Embryonic facial prominence (tissue), 1 donor: ENCODE results near the gene PTPRM.

ENCODE experiments used
- DNase-seq: peaks from one replicate; pipeline ENCODE4 v3.0.0-alpha.2; 2016; ENCODE audit errors: extremely low spot score

PTPRM gene

DNA sequence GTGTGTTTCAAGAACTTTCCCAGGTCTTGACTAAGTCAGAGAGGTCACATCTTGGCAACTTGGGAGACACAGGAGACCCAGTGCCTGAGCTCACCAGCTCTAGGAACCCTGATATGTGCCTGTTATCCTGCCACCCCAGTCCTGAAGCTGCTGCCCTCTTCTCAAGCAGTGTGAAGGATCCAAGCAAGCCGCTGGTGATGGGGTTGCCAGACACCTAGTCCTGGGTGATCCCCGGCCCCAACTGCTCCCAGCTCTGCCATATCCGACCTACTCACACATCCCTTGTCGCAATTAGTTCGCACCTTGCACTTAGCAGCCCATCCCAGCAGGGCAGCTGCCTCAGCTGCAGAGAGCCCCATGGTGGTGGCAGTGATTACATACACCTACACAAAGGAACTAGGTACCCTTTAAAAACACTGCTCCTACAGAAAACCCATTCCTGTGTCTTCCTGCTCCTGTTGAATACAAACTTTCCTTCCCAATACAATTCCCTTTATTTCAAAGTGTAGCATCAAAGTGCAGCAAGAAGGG, 794.9 kb downstream of the PTPRM start:
- DNase-seq: no peak

DNA sequence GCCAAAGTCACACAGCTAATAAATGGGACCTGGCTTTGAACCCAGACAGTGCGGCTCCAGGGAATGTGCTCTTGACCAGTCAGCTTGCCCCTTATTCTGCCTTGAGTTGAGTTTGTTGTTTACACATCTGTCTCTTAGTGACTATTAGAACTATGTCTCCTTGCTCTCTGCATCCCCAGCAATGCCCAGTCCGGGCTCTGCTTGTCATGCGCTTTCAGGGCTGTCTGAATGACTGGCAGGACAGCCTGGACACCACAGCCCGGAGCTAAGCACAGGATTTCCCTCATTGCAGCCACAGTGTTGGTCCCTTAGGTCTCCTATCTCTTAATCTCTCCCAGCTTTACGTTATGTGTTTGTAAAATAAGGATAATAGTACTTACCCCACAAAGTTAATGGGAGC, 795.7 kb downstream of the PTPRM start:
- DNase-seq: no peak

DNA sequence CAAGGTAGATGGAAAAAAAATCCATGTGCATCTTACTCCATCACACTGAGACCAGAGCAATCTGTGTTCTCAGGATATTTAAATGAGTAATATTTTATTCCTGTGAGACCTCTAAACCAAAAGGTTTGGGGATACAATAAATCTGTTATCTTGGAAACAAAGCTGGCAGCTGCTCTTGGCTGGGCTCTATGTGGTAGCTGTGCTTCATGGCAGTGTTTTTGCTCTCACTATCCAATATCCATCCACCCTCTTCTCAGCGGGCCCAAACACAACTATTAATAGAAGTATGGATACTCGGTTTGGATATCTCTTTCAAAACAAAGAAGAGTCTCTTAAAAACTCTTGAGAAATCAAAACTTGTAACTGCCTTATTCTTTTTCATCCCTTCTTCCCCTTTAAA, 797.3 kb downstream of the PTPRM start:
- DNase-seq: no peak

DNA sequence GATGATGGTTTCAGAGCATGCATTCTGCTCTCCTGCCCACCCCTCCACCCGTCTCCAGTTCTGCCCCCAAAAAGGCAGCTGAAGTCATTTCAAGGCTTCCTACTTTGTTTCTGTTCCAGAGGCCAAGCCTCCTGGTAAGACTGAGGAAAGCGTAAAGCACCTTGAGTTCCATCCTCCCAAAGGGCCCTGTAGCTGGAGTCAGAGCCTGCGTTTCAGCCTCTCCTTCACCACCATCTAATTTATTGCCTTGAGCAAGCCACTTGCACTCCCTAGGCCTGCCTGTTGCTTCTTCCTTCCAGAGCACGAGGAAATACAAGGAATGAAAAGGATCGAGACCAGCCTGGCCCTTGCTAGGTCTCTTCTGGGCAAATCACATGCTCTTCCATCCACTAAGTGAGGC, 797.9 kb downstream of the PTPRM start:
- no peak for DNase-seq

DNA sequence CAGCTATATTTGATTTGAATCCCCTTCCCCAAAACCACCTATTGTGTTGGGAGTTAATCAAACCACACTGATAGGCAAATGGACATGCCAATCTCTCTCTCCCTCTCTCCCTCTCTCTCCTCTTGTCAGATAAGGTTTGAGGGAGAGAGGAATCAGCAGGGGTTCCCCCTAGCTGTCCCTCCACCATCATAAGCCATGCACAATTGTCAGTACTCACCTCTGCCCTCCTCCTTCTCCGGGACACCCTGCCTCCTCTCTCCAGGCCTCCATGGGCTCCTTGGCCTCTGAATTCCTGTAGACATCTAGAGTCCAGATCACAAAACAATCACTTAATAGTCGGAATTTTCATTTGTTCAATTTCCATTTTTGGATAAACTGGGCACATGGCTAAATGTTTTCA, 798.4 kb downstream of the PTPRM start:
- no peak for DNase-seq

DNA sequence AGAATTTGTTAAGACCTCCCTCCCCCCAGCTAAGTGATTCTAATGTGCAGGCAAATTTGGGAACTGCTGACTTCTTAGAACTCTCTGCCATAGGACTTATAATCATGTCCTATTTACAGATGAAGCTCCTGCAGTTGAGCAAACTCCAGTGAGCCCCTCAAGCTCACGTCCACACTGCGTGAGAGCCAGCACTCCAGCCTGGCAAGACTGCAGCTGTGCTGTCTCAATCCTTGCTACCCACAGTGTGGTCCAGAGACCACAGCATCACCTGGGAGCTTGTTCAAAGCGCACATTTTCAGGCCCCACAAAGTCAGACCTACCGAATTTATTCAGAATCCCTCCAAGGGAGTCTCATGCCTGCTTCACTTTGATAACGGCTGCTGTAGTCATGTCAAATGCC, 799.0 kb downstream of the PTPRM start:
- DNase-seq: no peak

DNA sequence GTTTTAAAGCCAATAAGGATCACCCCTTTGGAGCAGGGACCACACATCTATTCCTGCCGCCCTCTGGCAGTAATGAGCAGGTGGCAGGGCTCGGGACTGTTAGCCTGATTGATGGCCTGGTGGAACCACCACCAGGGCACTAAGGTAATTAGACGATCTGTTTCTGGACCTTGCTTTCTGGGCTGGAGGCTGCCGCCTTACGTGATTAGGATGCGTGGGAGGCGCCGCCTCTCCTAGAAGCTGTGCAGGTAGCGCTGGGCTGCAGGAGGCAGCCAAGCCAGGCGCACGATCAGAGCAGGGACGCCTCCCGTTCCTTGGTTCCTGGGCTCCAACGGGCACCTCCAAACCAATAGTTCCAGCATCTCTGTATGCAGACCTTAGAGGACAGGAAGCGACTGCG, 799.5 kb downstream of the PTPRM start:
- DNase-seq: no peak

DNA sequence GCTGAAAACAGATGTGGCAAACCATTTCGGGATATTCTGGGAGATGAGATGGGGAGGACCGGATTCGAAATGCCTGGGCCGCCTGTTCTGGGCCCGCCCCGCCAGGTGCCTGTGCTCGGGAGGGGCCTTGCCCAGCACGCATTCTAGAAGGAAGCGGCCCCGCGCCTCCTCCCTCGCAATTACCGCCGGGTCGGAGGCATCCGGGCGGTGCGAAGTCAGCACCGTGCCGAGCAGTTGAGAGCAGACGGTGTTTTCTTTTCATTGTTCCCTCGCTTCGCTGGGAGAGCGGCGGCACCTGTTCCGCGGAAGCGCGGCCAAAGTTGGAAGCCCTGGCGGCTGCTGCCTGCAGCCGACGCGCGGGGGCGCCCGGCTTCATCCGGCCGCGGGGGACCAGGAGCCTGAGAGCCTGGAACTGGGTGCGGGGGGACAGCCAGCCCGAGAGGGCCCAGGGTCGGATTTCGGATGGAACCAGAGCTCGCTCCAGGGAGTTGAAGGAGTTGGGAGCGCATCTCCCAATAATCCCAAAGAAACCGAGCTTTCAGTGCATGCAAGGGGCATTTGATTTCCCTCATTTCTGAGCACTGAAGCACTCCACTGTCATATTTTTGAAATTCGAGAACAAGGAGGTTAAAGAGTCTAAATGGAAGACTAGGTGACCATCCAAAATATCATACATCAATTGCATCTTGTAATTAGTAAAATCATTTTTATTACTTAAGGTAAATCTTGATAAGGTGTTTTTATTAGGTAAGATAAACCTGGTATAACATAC, 800.3 kb downstream of the PTPRM start:
- DNase-seq: no peak

DNA sequence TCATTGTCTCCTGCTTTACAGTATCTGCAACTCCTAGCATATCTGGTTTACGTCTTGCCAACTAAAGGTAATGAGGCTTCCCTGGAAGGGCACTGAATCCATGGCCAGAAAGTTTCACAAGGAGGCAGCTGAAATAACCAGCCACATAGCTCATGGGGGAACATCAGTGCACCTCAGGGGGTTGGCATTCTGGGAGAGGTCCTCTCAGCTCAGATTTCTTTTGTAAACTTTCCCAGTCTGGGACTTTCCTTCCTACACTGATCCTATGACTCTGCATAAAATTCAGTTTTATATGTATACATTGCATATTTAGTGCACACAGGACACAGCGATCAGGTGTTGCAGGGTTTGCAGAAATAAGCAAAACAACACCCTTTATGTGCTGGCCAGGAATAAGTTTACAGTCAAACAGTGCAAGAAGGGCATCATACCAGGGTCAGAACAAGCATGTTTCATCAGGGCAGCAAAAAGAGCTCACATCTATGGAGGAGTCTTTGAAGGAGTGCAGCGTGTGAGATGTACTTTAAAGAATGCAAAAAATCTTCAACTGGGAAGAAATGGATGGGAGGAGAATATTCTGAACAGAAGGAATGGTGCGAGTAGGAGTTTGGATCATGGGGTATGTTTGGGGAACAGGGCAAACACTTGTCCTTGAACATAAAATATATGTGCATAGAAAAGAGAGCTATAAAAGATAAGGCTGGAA, 801.5 kb downstream of the PTPRM start:
- DNase-seq: no peak

DNA sequence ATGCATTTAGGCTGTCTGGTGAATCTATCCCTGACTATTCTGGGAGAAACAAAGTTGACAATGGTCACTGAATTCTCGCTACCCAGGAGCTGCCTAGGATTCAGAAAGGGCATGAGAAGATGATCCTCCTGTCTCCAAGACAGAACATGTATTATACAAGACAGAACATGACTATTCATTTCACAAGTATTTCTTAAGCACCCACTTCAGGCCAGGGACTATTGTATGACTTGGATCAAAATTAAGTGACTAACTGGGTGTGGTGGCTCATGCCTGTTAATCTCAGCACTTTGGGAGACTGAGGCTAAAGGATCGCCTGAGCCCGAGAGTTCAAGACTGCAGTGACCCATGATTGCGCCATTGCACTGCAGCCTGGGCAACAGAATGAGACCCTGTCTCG, 806.4 kb downstream of the PTPRM start:
- no peak for DNase-seq

DNA sequence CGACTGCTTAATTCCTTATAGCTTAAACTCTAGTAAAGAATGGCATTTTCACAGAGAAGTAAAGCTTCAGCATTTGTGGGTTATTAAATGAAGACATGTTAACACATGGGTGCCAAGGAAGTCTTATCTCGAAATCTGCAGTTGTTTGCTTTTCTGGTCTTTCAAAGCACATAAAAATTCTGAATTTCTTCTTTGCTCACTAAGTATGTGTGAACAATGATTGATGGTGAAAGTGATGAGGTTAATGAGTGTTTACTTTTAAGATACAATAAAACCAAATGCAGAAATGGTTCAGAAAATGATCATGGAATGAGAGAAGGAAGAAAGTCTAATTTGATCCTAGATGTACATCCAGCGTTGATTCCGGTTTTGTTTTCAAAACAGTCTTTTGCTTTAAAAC, 807.6 kb downstream of the PTPRM start:
- DNase-seq: no peak

DNA sequence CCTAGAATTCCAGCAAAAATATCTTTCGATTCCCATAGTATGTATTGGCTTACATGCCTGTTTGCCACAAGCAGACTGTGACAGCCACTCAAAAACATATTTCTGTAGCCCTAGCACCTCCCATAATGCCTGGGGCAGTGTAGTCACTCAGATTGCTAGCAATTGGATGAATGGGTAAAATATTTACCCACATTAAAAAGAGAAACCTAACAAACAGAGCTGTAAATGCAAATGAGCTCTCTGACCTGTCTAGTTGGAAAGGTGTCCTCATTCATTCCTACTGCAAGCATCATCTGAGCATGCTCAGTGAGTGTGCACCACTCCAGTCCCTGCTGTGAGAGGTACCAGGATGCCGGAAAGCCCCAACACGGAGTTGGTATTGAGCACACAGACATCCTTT, 808.1 kb downstream of the PTPRM start:
- DNase-seq: no peak

DNA sequence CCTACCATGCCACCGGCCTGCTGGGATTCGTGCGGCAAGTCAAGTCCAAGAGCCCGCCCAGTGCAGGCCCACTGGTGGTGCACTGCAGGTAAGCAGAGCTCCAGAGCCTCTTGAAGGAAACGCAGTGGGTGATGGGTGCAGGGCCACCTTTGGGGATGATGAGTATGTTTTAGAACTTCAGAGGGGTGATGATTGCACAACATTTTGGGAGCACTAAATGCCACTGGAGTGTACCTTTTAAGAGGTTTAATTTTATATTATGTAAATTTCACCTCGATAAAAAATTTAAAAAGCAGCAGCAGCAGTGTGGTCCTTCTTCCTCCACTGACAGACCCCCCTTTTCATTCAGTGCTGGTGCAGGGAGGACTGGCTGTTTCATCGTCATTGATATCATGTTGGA, 809.0 kb downstream of the PTPRM start:
- DNase-seq: no peak

DNA sequence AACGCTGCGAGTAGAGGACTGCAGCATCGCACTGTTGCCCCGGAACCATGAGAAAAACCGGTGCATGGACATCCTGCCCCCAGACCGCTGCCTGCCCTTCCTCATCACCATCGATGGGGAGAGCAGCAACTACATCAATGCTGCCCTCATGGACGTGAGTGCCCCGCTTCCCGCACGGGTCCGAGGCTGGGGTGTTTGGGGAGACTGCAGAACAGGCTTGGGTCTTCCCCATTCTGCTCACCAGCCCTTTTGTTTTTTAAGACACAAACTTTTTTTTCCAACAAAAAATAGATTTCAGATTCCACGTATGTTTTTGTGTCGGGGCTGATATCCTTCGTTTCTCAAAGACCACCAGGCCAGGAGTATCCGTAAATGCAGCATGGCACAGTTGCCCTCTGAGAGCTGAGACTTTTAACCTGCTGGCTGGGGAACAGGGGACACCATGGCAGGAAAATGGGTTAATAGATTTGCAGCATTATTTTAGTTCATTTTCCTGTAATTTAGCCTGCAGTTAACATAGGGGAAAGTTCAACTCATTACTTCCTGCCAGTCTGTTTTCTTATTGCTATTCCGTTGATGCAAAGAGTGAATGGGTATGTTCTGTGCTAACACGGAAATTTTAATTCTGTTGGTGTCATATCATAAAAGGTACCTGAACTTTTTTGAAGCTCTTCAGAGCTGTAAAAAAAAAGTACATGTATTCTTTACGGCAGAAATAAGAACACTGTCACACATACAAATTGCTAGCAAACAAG, 812.2 kb downstream of the PTPRM start:
- DNase-seq: no peak

DNA sequence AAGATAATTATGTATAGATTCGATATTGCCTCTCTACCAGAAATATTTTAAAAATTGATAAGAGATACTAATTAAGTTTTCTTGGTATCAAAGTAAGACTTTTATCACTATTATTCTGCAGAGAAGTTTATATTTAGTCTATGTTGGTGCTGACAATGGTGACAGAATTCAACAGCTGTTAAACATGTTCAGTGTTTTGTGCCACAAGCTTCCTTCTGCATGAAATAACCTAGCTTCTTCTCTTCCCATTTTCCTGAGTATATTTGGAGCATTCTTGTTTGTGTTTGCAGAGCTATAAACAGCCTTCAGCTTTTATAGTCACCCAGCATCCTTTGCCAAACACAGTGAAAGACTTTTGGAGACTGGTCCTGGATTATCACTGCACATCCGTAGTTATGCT, 812.9 kb downstream of the PTPRM start:
- no peak for DNase-seq

DNA sequence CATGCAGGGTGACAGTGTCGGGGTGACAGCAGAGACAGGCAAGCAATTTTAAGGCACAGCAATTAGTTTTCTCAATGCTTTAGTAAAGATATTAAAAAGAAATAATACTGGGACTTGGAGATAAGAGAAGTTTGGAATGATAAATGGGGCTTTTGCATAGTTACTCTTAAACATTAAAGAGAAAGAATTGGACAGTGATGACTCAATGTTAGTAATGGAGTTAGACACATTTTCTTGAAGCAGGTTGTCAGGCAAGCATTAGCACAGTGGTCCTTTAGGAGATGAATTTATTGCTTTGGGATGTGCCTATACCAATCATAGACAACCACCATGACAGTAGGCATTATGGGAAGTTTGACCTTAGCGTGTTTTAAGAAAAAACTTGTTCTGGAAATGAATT, 813.8 kb downstream of the PTPRM start:
- no peak for DNase-seq

DNA sequence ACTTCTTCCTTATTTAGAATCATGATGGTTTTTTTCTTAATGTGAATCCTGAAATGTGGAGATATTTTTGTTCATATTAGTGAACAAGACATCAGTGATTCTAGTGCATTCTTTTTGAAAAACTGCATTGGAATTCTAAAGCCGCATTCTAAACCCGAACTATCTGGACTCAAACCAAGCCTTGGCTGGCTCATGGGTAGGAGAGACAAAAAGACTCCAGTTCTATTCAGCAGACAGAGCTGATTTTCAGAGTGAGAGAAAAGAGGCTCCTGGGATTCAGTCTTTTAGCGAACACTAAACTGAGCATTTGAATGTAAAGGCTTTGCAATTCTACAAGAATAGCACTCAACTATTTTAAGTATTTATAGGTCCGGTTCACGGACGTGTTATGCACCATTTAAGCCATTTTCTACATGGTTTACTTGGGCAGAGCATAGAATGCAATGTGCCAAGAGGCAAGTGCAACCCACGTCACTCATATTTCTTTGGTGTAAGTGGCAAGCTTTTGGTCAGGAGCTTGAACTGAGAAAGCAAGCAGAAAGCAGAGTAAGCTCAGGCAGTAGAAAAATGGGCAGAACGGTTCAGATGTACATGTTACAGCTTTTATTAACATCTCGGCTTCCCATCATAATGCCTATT, 814.8 kb downstream of the PTPRM start:
- DNase-seq: no peak

DNA sequence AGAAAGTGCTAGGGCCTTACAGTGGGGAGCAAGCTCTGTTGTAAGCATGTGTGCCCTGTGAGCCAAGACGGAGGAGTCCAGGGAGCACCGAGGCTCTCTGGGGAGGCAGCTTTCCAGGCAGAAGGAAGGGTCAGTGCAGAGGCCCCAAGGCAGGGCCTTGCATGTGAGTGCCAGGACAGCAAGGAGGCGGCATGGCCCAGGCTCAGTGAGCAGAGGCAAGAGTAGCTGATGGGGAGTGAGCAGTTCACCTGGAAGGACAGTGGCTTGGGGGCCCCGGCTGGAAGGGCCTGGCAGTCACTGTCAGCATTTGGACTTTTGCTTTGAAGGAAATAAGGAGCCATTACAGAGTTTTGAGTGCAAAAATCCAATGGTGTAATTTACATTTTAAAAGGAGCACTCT, 818.3 kb downstream of the PTPRM start:
- no peak for DNase-seq

DNA sequence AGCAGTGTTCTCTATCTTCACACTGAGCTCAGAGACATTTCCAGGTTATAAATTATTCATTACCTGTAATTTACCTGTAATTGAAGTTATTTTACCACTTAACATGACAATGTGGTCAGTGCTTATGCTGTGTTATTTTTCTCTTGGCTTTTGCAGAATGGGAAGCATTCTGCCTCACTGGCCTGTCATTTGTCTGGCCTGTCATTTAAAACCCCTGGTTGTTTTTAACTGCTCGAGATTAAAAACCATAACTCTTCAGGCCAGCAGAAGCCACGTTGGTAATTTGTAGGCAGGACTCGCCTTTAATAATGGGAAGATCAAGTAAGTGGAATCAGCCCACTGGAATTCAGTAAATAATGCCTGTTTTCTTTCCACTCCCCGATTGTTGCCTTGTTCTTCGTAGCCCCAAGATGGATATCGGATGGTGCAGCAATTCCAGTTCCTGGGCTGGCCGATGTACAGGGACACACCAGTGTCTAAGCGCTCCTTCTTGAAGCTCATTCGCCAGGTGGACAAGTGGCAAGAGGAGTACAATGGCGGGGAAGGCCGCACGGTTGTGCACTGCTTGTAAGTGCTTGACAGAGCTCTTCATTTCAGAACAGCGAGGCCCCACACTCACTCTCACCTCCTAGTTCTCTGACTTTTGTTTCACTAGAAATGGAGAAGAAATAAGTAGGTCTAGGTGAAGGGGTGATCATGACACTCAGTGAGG, 819.7 kb downstream of the PTPRM start:
- no peak for DNase-seq

DNA sequence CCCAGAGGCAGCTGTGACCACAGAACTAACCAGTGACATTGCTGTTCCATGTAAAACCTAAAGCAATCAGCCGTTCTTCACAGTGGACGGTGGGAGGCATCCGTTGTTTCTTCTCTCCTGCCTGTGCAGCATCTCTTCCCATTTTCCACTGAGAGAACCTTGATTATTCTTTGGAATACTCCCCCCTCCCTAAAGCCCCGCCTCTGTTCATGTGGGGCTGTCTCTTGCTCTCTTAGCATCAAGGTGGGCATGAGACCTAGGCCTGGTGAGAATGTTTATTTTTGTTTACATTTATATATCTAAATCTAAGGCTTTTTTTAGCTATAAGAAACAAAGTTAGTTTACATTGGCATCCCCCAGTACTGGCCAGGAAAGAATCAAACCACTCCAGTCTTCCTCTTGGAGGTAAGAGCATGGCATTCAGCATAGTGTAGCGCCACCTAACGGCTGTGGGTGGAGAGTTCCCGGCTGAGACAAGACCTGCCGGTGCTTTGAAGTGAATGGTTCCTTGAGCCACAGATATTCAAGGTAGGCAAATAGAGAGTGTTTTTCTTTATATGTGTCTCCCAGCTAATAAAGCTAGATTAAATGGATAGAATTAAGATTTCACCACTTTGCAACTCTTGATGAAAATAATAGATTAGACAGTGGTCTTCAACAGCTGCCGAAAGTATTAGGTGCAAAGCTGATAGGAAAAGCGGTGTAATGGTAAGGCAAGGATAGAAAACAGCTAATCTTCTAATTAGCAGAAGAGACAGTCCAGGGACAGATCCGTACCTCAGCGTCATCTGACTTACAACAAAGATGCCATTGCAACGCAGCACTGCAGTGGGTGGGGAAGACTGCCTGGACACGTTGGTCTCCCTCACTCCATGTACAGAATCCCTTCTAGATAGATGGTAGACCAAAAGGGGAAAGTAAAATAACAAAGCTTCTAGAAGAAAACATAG, 822.5 kb downstream of the PTPRM start:
- DNase-seq: no peak
